Keratinocyte (primary cell): ENCODE measurements around the gene RNF4.
"Not testable (repeated sequence)": the region's sequence is repeated elsewhere in the genome, so short reads cannot be mapped to it uniquely, and the experiment has no call there.

Experiments used
- EZH2 ChIP-seq: IDR thresholded peaks from one replicate; pipeline ENCODE4 v1.6.1; 2012; ENCODE audit warnings: inconsistent platforms, mild to moderate bottlenecking, low read length, moderate library complexity
- TF ChIP-seq, protein P1 (sequence below), 3 experiments: IDR thresholded peaks in 1 of 3; conservative IDR thresholded peaks in 1 of 3; optimal IDR thresholded peaks in 1 of 3; 2 replicates in 2 of 3; 3 replicates in 1 of 3; pipeline versions ENCODE3 to v1.5.1; 2011; ENCODE audit warnings: low read length in 3 of 3, mild to moderate bottlenecking in 3 of 3, moderate library complexity in 2 of 3, control low read depth in 1 of 3, inconsistent platforms in 1 of 3; ENCODE audit not compliant: insufficient read depth in 2 of 3; ENCODE audit errors: extremely low read depth in 1 of 3

DNA sequence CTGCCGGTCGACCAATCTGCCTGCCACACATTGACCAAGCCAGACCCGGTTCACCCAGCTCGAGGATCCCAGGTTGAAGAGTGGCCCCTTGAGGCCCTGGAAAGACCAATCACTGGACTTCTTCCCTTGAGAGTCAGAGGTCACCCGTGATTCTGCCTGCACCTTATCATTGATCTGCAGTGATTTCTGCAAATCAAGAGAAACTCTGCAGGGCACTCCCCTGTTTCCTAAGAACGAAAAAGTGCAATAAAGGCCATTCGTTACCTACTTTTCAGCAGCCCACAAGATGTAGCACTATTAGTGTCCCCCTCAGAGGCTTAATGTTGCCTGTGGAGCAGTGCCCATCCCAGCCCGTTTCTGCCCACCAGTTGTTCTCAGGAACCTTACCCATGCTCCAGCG lies 45.3 kb downstream of the RNF4 start:
- TF ChIP-seq, protein P1, sequence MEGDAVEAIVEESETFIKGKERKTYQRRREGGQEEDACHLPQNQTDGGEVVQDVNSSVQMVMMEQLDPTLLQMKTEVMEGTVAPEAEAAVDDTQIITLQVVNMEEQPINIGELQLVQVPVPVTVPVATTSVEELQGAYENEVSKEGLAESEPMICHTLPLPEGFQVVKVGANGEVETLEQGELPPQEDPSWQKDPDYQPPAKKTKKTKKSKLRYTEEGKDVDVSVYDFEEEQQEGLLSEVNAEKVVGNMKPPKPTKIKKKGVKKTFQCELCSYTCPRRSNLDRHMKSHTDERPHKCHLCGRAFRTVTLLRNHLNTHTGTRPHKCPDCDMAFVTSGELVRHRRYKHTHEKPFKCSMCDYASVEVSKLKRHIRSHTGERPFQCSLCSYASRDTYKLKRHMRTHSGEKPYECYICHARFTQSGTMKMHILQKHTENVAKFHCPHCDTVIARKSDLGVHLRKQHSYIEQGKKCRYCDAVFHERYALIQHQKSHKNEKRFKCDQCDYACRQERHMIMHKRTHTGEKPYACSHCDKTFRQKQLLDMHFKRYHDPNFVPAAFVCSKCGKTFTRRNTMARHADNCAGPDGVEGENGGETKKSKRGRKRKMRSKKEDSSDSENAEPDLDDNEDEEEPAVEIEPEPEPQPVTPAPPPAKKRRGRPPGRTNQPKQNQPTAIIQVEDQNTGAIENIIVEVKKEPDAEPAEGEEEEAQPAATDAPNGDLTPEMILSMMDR (optimal IDR thresholded peaks at IDR 0.05 in 1 of 3, IDR thresholded peaks at IDR 0.05 in 1 of 3, conservative IDR thresholded peaks at IDR 0.05 in 1 of 3; ENCODE audit: extremely low read depth in 1 of 3, insufficient read depth in 2 of 3, low read length in 3 of 3) = not testable (repeated sequence)
- not testable (repeated sequence) for TF ChIP-seq EZH2
